ENCODE results near the gene ATF7IP. TPM values are rescaled to one million over a fixed set of nuclear protein-coding genes. Genes with fewer than 3 reads are reported as not detected.

The ATF7IP gene
- polyA plus RNA-seq, 3 donors: 16.6 to 51.7 (median 19.2) TPM

GRCh38 chr12:14426792-14427191 is 61.3 kb downstream of the ATF7IP start:
- H3K36me3 Mint-ChIP-seq: peaks cover 54 to 80% of the 10 kb centered on the region in 2 donors
- Histone ChIP-seq H2AFZ (ENCODE audit: insufficient read depth, low read depth, low read length, poor library complexity, severe bottlenecking) (no peak overlapping the region), H3K27ac (ENCODE audit: low read depth in 1 of 2, low read length in 2 of 2) (no peak overlapping the region), H3K9me3 (replicated peaks in 1 of 2; ENCODE audit: control insufficient read depth in 1 of 2, insufficient read depth in 1 of 2, low read length in 2 of 2) (peaks cover 1 to 5% of the 10 kb centered on the region in 2 donors), H3K4me3 (replicated peaks in 1 of 3; ENCODE audit: low read depth in 2 of 3, low read length in 3 of 3) (no peak overlapping the region), H3K9ac (ENCODE audit: insufficient read depth, low read length, poor library complexity, severe bottlenecking) (no peak overlapping the region), H4K20me1 (ENCODE audit: insufficient read depth, low read length) (peaks cover 80% of the 10 kb centered on the region), H3K27me3 (ENCODE audit: control insufficient read depth in 2 of 2, insufficient read depth in 2 of 2, low read length in 2 of 2) (no peaks in the 10 kb centered on the region), H3K79me2 (ENCODE audit: insufficient read depth, low read length) (peaks cover 95% of the 10 kb centered on the region), H3K4me1 (ENCODE audit: control insufficient read depth in 1 of 2, insufficient read depth in 2 of 2, low read length in 2 of 2) (no peaks in the 10 kb centered on the region), H3K36me3 (replicated peaks in 1 of 2; ENCODE audit: control insufficient read depth in 1 of 2, insufficient read depth in 2 of 2, low read length in 2 of 2) (peaks cover 40 to 85% of the 10 kb centered on the region in 2 donors), H3K4me2 (replicated peaks; ENCODE audit: extremely low read depth, low read length, poor library complexity, severe bottlenecking) (no peak overlapping the region)
- H3K4me3 Mint-ChIP-seq: no peak overlapping the region
- DNase-seq: no peak
- peaks cover 4 to 13% (median 9%) of the 10 kb centered on the region in 7 donors for H3K9me3 Mint-ChIP-seq
- intact Hi-C loops (cut with micrococcal nuclease): no loop called here
- peaks cover 3% of the 10 kb centered on the region for H3K4me1 Mint-ChIP-seq
- peaks cover 0 to 2% (median 0%) of the 10 kb centered on the region in 3 donors for H3K27me3 Mint-ChIP-seq (ENCODE audit: low read depth in 3 of 3)
- H3K27ac Mint-ChIP-seq: no peak overlapping the region
- no peak for TF ChIP-seq CTCF (IDR thresholded peaks at IDR 0.05)

GRCh38 chr12:14427929-14428328 is 62.4 kb downstream of the ATF7IP start:
- intact Hi-C loops (cut with micrococcal nuclease): no loop called here
- Histone ChIP-seq H2AFZ (ENCODE audit: insufficient read depth, low read depth, low read length, poor library complexity, severe bottlenecking) (no peak overlapping the region), H3K27ac (ENCODE audit: low read depth in 1 of 2, low read length in 2 of 2) (no peak overlapping the region), H4K20me1 (ENCODE audit: insufficient read depth, low read length) (peaks cover 84% of the 10 kb centered on the region), H3K9ac (ENCODE audit: insufficient read depth, low read length, poor library complexity, severe bottlenecking) (no peak overlapping the region), H3K36me3 (replicated peaks in 1 of 2; ENCODE audit: control insufficient read depth in 1 of 2, insufficient read depth in 2 of 2, low read length in 2 of 2) (peaks cover 41 to 86% of the 10 kb centered on the region in 2 donors), H3K4me2 (replicated peaks; ENCODE audit: extremely low read depth, low read length, poor library complexity, severe bottlenecking) (no peak overlapping the region), H3K9me3 (replicated peaks in 1 of 2; ENCODE audit: control insufficient read depth in 1 of 2, insufficient read depth in 1 of 2, low read length in 2 of 2) (peaks cover 0 to 5% of the 10 kb centered on the region in 2 donors), H3K4me3 (replicated peaks in 1 of 3; ENCODE audit: low read depth in 2 of 3, low read length in 3 of 3) (no peak overlapping the region), H3K79me2 (ENCODE audit: insufficient read depth, low read length) (peaks cover 95% of the 10 kb centered on the region), H3K27me3 (ENCODE audit: control insufficient read depth in 2 of 2, insufficient read depth in 2 of 2, low read length in 2 of 2) (no peaks in the 10 kb centered on the region), H3K4me1 (ENCODE audit: control insufficient read depth in 1 of 2, insufficient read depth in 2 of 2, low read length in 2 of 2) (no peaks in the 10 kb centered on the region)
- WGBS (ENCODE audit: insufficient coverage): no CpG with 5 or more reads among the region's 1 CpG
- H3K36me3 Mint-ChIP-seq: peaks cover 54 to 73% of the 10 kb centered on the region in 2 donors
- TF ChIP-seq CTCF (IDR thresholded peaks at IDR 0.05): no peak
- no peak overlapping the region for H3K27ac Mint-ChIP-seq
- H3K9me3 Mint-ChIP-seq: peaks cover 3 to 11% (median 6%) of the 10 kb centered on the region in 7 donors
- H3K27me3 Mint-ChIP-seq (ENCODE audit: low read depth in 3 of 3): peaks cover 0 to 2% (median 0%) of the 10 kb centered on the region in 3 donors
- H3K4me1 Mint-ChIP-seq: peaks cover 2% of the 10 kb centered on the region
- no peak overlapping the region for H3K4me3 Mint-ChIP-seq
- DNase-seq: no peak
